Astrocyte (in vitro differentiated cells and primary cell): ENCODE results near the gene ABCA12.

Experiments
- CTCF ChIP-seq: IDR thresholded peaks from 2 replicates; pipeline ENCODE4 v1.5.1; 2011; ENCODE audit warnings: low read depth, mild to moderate bottlenecking, inconsistent platforms, low read length, moderate library complexity; ENCODE audit not compliant: insufficient read depth
- EZH2 ChIP-seq: IDR thresholded peaks from 2 replicates; pipeline ENCODE4 v1.6.1; 2012; ENCODE audit warnings: mild to moderate bottlenecking, low read length, inconsistent platforms; ENCODE audit not compliant: insufficient read depth

- TF ChIP-seq CTCF: no peak
- TF ChIP-seq EZH2: no peak
These were observed 66.8 kb downstream of the ABCA12 start for GRCh38 chr2:215071676-215072075.
